Upper lobe of left lung (tissue), 4 donors: ENCODE results near the gene GSTM1.

Experiments
- POLR2A ChIP-seq, 4 donors: fragments of 450-650 bp; IDR thresholded peaks; one replicate each; pipeline ENCODE4 v1.5.1; 2016 to 2017; ENCODE audit warnings: antibody characterized with exemption in 4 of 4, mild to moderate bottlenecking in 2 of 4
- TF ChIP-seq, protein P1 (sequence below), 6 experiments: fragments of 450-650 bp in 4 of 6; fragments of 200-600 bp in 2 of 6; sonication (generic) in 2 of 6; IDR thresholded peaks; one replicate each; pipeline ENCODE4 v1.5.1; 2016 to 2019; ENCODE audit warnings: antibody characterized with exemption in 6 of 6

- TF ChIP-seq POLR2A (IDR thresholded peaks at IDR 0.05): no peak
- TF ChIP-seq, protein P1, sequence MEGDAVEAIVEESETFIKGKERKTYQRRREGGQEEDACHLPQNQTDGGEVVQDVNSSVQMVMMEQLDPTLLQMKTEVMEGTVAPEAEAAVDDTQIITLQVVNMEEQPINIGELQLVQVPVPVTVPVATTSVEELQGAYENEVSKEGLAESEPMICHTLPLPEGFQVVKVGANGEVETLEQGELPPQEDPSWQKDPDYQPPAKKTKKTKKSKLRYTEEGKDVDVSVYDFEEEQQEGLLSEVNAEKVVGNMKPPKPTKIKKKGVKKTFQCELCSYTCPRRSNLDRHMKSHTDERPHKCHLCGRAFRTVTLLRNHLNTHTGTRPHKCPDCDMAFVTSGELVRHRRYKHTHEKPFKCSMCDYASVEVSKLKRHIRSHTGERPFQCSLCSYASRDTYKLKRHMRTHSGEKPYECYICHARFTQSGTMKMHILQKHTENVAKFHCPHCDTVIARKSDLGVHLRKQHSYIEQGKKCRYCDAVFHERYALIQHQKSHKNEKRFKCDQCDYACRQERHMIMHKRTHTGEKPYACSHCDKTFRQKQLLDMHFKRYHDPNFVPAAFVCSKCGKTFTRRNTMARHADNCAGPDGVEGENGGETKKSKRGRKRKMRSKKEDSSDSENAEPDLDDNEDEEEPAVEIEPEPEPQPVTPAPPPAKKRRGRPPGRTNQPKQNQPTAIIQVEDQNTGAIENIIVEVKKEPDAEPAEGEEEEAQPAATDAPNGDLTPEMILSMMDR (IDR thresholded peaks at IDR 0.05): no peak
Measured at GRCh38 chr1:109716121-109716520, 28.5 kb downstream of the GSTM1 start.
